Epithelial cell of proximal tubule (primary cell): ENCODE results near the gene SNX9. TPM values are rescaled to one million over a fixed set of nuclear protein-coding genes. Genes with fewer than 3 reads are reported as not detected.

Source experiments
- DNase-seq: peaks from one replicate; pipeline ENCODE4 v3.0.0-alpha.2; 2011; ENCODE audit warnings: low read depth
- H3K4me3 ChIP-seq: 2 replicates; pipeline ENCODE4 v1.5.1; 2011; ENCODE audit warnings: low read depth, mild to moderate bottlenecking, low read length
- CTCF ChIP-seq: conservative IDR thresholded peaks from 2 replicates; pipeline ENCODE4 v1.5.1; 2012; ENCODE audit warnings: low read depth, mild to moderate bottlenecking, low read length
- total RNA-seq: library from RNA; depleted of rRNA; stranded (reverse); fragments of >200 nt; gene quantifications from 2 replicates; pipeline ENCODE4 v1.2.3, GENCODE V29; 2015

SNX9 gene
- total RNA-seq, 1 donor from 2014 or later: 51.3 TPM

GRCh38 chr6:157980288-157981131 lies 157.5 kb downstream of the SNX9 start:
- DNase-seq: no peak
- H3K4me3 ChIP-seq: peak overlapping the region; percentile 81
- no peak for TF ChIP-seq CTCF

DNA sequence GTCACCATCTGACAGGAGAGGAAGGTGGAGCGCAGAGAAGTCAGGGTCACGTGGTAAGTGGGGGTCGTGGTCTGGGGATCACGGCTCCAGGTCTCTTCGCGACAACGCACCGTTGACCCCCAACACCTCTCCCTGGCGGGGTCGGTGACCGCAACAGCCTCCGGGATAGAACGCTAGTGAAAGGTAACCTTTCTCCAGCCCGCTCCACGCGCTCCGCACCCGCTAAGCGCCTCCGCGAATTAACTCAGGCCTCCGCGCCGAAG lies 158.0 kb downstream of the SNX9 start:
- H3K4me3 ChIP-seq: peak overlapping the region; percentile 81
- TF ChIP-seq CTCF: no peak
- no peak for DNase-seq

GRCh38 chr6:157981395-157982101 lies 158.5 kb downstream of the SNX9 start, which contains the start of gene SYNJ2:
Gene SYNJ2, plus strand, starts transcription at chr6:157981863. Its CDS starts 99 bp downstream, at chr6:157981962.
- peak within 1 kb of the TSS; percentile 81 for H3K4me3 ChIP-seq
- no peak for DNase-seq
- TF ChIP-seq CTCF: peak; percentile 43

GRCh38 chr6:157982102-157982562 lies 159.1 kb downstream of the SNX9 start:
- no peak for TF ChIP-seq CTCF
- peak overlapping the region; percentile 81 for H3K4me3 ChIP-seq
- DNase-seq: no peak

- H3K4me3 ChIP-seq: peak overlapping the region; percentile 81
- no peak for DNase-seq
- TF ChIP-seq CTCF: peak; percentile 34
These were observed 159.7 kb downstream of the SNX9 start for GRCh38 chr6:157982563-157983405.

- H3K4me3 ChIP-seq: no peak overlapping the region
- no peak for DNase-seq
- TF ChIP-seq CTCF: no peak
These were observed 160.5 kb downstream of the SNX9 start for GRCh38 chr6:157983406-157984119.
